Omental fat pad (tissue), 4 donors: ENCODE results near the gene TTC34. TPM values are rescaled to one million over a fixed set of nuclear protein-coding genes. Genes with fewer than 3 reads are reported as not detected.

Experiments
- ATAC-seq: fragments of 150-250 bp; one replicate; pipeline ENCODE4 v1.9.1; 2016; ENCODE audit warnings: mild to moderate bottlenecking, moderate library complexity; ENCODE audit not compliant: low FRiP score
- DNase-seq: peaks from one replicate; pipeline ENCODE4 v3.0.0-alpha.2; 2019; ENCODE audit warnings: low spot score
- total RNA-seq, 4 donors: library from RNA; depleted of rRNA; stranded (reverse); fragments of >200 nt; gene quantifications; one replicate each; pipeline ENCODE4 v1.1.0, GENCODE V29; 2016
- TF ChIP-seq, protein P1 (sequence below), 3 donors: fragments of 450-650 bp; IDR thresholded peaks; one replicate each; pipeline ENCODE4 v1.5.1; 2016 to 2017; ENCODE audit warnings: antibody characterized with exemption in 3 of 3, mild to moderate bottlenecking in 3 of 3, moderate library complexity in 2 of 3

TTC34 gene
- total RNA-seq, 4 donors from 2014 or later, result 0.12 to 0.95 (median 0.26) TPM

- DNase-seq, result no peak
Measured at GRCh38 chr1:2811533-2811918, 10.0 kb upstream of the TTC34 start.

GRCh38 chr1:2810899-2811532, 9.5 kb upstream of the TTC34 start:
- TF ChIP-seq, protein P1, sequence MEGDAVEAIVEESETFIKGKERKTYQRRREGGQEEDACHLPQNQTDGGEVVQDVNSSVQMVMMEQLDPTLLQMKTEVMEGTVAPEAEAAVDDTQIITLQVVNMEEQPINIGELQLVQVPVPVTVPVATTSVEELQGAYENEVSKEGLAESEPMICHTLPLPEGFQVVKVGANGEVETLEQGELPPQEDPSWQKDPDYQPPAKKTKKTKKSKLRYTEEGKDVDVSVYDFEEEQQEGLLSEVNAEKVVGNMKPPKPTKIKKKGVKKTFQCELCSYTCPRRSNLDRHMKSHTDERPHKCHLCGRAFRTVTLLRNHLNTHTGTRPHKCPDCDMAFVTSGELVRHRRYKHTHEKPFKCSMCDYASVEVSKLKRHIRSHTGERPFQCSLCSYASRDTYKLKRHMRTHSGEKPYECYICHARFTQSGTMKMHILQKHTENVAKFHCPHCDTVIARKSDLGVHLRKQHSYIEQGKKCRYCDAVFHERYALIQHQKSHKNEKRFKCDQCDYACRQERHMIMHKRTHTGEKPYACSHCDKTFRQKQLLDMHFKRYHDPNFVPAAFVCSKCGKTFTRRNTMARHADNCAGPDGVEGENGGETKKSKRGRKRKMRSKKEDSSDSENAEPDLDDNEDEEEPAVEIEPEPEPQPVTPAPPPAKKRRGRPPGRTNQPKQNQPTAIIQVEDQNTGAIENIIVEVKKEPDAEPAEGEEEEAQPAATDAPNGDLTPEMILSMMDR (IDR thresholded peaks at IDR 0.05), result no peak
- ATAC-seq, result no peak

More at GRCh38 chr1:2811533-2811918, 10.0 kb upstream of the TTC34 start:
- no peak for ATAC-seq
- TF ChIP-seq, protein P1 (IDR thresholded peaks at IDR 0.05), result no peak

DNA sequence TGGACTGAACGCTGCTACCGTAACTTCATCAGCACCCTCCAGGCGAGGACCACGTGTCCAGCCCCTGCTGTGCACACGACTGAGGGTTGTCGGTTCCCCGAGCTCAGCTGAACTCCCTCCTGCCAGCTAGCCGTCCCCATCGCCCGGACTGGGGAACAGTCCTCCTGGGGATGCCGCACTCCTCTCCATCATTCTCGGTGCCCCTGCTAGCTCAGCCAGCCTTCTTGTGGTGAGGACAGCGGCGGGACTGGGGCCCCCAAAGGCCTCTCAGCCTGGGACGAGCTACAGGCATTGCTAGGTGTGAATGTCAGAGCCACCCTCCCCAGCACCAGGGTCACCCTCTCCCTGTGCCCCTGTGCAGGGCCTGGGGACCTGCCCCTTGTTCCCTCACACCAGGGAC, 8.8 kb upstream of the TTC34 start:
- no peak for ATAC-seq

More at GRCh38 chr1:2810899-2811532, 9.5 kb upstream of the TTC34 start:
- DNase-seq, result no peak

GRCh38 chr1:2809656-2810055, 8.2 kb upstream of the TTC34 start:
- DNase-seq (no peak), ATAC-seq (no peak)
- TF ChIP-seq, protein P1 (IDR thresholded peaks at IDR 0.05), result no peak

More for the DNA sequence above, 8.8 kb upstream of the TTC34 start:
- TF ChIP-seq, protein P1 (IDR thresholded peaks at IDR 0.05), result no peak
- no peak for DNase-seq

DNA sequence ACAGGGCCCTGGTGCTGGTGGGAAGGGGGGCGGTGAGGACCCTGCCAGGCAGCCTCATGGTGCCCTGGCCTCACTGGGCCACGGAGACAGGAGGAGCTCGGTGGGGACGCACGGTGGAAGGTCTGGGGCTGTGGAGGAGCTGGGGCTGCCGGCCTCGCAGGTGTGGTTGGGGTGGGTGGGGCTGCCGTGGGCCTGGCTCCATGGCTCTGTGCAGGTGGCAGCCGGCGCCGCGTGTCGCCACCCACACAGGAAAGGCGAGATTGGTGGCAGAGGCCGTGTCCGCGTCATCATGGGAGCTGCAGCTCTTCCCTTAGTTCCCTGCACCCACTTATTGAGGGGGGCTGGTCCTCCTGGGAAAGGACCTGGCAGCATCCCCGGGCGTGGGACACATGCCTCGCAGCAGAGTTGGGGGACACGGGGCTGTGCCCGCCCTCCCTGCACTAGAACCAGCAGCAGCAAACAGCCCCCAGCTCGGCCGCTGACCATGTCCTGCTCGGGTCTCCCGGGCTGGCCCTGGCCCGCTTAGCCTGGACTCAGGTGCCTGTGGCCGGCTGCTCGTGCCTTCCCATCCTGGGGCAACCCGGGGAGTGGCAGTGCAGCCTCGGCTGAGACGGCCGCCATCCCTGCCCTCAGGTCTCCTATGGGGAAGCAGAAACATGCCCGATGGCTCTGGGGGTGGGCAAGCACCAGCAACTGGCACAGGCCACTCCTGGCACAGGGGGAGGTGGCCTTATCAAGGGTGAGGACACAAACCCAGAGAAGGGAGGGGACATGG, 7.5 kb upstream of the TTC34 start:
- DNase-seq (no peak), ATAC-seq (no peak)
- TF ChIP-seq, protein P1 (IDR thresholded peaks at IDR 0.05), result no peak

DNA sequence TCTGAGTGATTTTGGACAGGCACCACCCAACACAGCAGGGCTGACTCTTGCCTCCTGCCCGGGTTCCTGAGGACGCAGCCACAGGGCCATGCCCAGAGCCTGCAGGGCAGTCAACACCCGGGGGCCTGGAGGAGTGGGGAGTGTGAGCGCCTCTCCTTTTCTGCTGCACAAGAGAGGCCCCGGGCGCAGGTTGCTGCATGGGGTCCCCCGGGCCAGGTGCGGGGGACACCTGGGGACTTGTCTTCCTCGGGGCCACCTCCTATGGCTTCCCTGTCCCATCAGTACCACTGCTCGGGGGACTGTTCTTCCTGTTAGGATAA, 6.9 kb upstream of the TTC34 start:
- no peak for ATAC-seq
- TF ChIP-seq, protein P1 (IDR thresholded peaks at IDR 0.05), result no peak
- no peak for DNase-seq
